HG03354 (cell line): ENCODE data around the gene ELMO1.

Experiments
- ATAC-seq: cut with Tn5 transposase; IDR thresholded peaks from one replicate; pipeline ENCODE4 v1.9.1; 2021; ENCODE audit warnings: mild to moderate bottlenecking; ENCODE audit not compliant: unreplicated experiment, poor library complexity, severe bottlenecking

The ELMO1 gene

GRCh38 chr7:37117292-37117691 lies 331.4 kb downstream of the ELMO1 start:
- no peak for ATAC-seq

GRCh38 chr7:37116093-37116701 lies 332.5 kb downstream of the ELMO1 start:
- ATAC-seq, result no peak

- ATAC-seq, result no peak
These were observed 334.9 kb downstream of the ELMO1 start for GRCh38 chr7:37113661-37114355.

GRCh38 chr7:37112876-37113275 lies 335.8 kb downstream of the ELMO1 start:
- no peak for ATAC-seq

GRCh38 chr7:37112218-37112617 lies 336.4 kb downstream of the ELMO1 start:
- ATAC-seq, result no peak

GRCh38 chr7:37111459-37111858 lies 337.2 kb downstream of the ELMO1 start:
- no peak for ATAC-seq

GRCh38 chr7:37110660-37111424 lies 337.8 kb downstream of the ELMO1 start:
- no peak for ATAC-seq

- no peak for ATAC-seq
These were observed 338.8 kb downstream of the ELMO1 start for GRCh38 chr7:37109843-37110242.

GRCh38 chr7:37109016-37109683 lies 339.5 kb downstream of the ELMO1 start:
- ATAC-seq, result no peak

- ATAC-seq, result no peak
These were observed 340.0 kb downstream of the ELMO1 start for GRCh38 chr7:37108615-37109014.

- no peak for ATAC-seq
These were observed 341.5 kb downstream of the ELMO1 start for GRCh38 chr7:37107047-37107750.

GRCh38 chr7:37105762-37106161 lies 342.9 kb downstream of the ELMO1 start:
- ATAC-seq, result no peak

- no peak for ATAC-seq
These were observed 343.7 kb downstream of the ELMO1 start for GRCh38 chr7:37104822-37105518.

GRCh38 chr7:37102518-37103137 lies 346.0 kb downstream of the ELMO1 start:
- ATAC-seq, result no peak

GRCh38 chr7:37100735-37101331 lies 347.8 kb downstream of the ELMO1 start:
- ATAC-seq, result no peak

- no peak for ATAC-seq
These were observed 349.9 kb downstream of the ELMO1 start for GRCh38 chr7:37098762-37099161.

GRCh38 chr7:37097983-37098382 lies 350.7 kb downstream of the ELMO1 start:
- ATAC-seq, result no peak

- ATAC-seq, result no peak
These were observed 351.4 kb downstream of the ELMO1 start for GRCh38 chr7:37097276-37097675.
